Sigmoid colon (tissue), 7 donors: Measurements from ENCODE around the gene GUCA2B. TPM values are rescaled to one million over a fixed set of nuclear protein-coding genes. Genes with fewer than 3 reads are reported as not detected.

Experiments
- DNase-seq: peaks from one replicate; pipeline ENCODE4 v3.0.0-alpha.2; 2019
- H3K27ac ChIP-seq, 4 donors: fragments of 200-600 bp; sonication (generic); one replicate each; pipeline ENCODE4 v1.5.1; 2016 to 2019; ENCODE audit warnings: mild to moderate bottlenecking in 1 of 4
- H3K27me3 ChIP-seq, 3 donors: fragments of 200-600 bp; sonication (generic); one replicate each; pipeline ENCODE4 v1.5.1; 2019; ENCODE audit warnings: mild to moderate bottlenecking in 1 of 3
- H3K36me3 ChIP-seq, 4 donors: fragments of 200-600 bp; sonication (generic); one replicate each; pipeline ENCODE4 v1.5.1; 2016 to 2019
- H3K4me1 ChIP-seq, 4 donors: fragments of 200-600 bp; sonication (generic); one replicate each; pipeline ENCODE4 v1.5.1; 2017 to 2019
- H3K4me3 ChIP-seq, 4 donors: fragments of 200-600 bp; sonication (generic); one replicate each; pipeline ENCODE4 v1.5.1; 2017 to 2019; ENCODE audit warnings: mild to moderate bottlenecking in 2 of 4, moderate library complexity in 1 of 4
- H3K9me3 ChIP-seq, 4 donors: fragments of 200-600 bp in 3 of 4; sonication (generic) in 3 of 4; one replicate each; pipeline versions ENCODE4 v1.5.1 to v1.6.1; 2013 to 2019
- CTCF ChIP-seq, 4 experiments: fragments of 450-650 bp in 3 of 4; fragments of 200-600 bp in 1 of 4; IDR thresholded peaks; one replicate each; pipeline ENCODE4 v1.5.1; 2016 to 2019; ENCODE audit warnings: antibody characterized with exemption in 4 of 4, mild to moderate bottlenecking in 3 of 4, moderate library complexity in 2 of 4
- EP300 ChIP-seq, 4 donors: sonication (generic); formaldehyde crosslinking; IDR thresholded peaks; one replicate each; pipeline ENCODE4 v1.6.1; 2017; ENCODE audit warnings: antibody characterized with exemption in 4 of 4
- POLR2A ChIP-seq, 2 donors: fragments of 450-650 bp; IDR thresholded peaks; one replicate each; pipeline ENCODE4 v1.6.1; 2016; ENCODE audit warnings: antibody characterized with exemption in 2 of 2, mild to moderate bottlenecking in 2 of 2, moderate library complexity in 2 of 2
- POLR2AphosphoS5 ChIP-seq, 4 donors: sonication (generic); formaldehyde crosslinking; IDR thresholded peaks; one replicate each; pipeline ENCODE4 v1.6.1; 2017; ENCODE audit warnings: antibody characterized with exemption in 4 of 4
- WGBS, 2 donors: extraction: QIAGEN DNeasy Blood & Tissue Kit; methylation state at CpG; one replicate each; pipeline ENCODE4 v1.1.7; 2013; 5-methylcytosine and 5-hydroxymethylcytosine counted together
- intact Hi-C: fragments of 100-400 bp; cut with DNase I; formaldehyde crosslinking; loops from one replicate; pipeline ENCODE4 v1.15.1; 2023
- polyA plus RNA-seq, 3 donors: library from polyadenylated mRNA; stranded (reverse); fragments of 200-250 nt; gene quantifications; one replicate each; pipeline ENCODE4 v1.2.3, GENCODE V29; 2013
- total RNA-seq, 4 donors: library from RNA; depleted of rRNA; stranded (reverse); fragments of >200 nt; gene quantifications; one replicate each; pipeline ENCODE4 v1.1.0, GENCODE V29; 2016
- donor health status: healthy with polysubstance abuse.
- donor health status: Bipolar disorder and iron deficiency.
- donor health status: healthy.

GUCA2B gene
- total and polyA plus RNA-seq, 7 donors, result 6.7 to 874 (median 324) TPM; not detected in 3

GRCh38 chr1:42133809-42134526 is 19.2 kb upstream of the GUCA2B start:
- intact Hi-C loops, result no loop called here
- no peak overlapping the region for H3K4me3 ChIP-seq
- H3K27me3 ChIP-seq, result no peaks in the 10 kb centered on the region
- no peaks in the 10 kb centered on the region for H3K4me1 ChIP-seq
- no peak for TF ChIP-seq CTCF (IDR thresholded peaks at IDR 0.05)
- TF ChIP-seq POLR2A (IDR thresholded peaks at IDR 0.05), result no peak
- TF ChIP-seq EP300 (IDR thresholded peaks at IDR 0.05), result no peak
- no peak for TF ChIP-seq POLR2AphosphoS5 (IDR thresholded peaks at IDR 0.05)
- no peaks in the 10 kb centered on the region for H3K36me3 ChIP-seq
- H3K9me3 ChIP-seq, result no peaks in the 10 kb centered on the region
- H3K27ac ChIP-seq, result no peak overlapping the region
- WGBS, 2 donors, result 80 to 82% methylated on average over 10 of the region's 10 CpGs
- no peak for DNase-seq

GRCh38 chr1:42135426-42135825 is 17.8 kb upstream of the GUCA2B start:
- Histone ChIP-seq H3K4me3 (no peak overlapping the region), H3K36me3 (no peaks in the 10 kb centered on the region), H3K27ac (no peak overlapping the region), H3K27me3 (no peaks in the 10 kb centered on the region), H3K4me1 (no peaks in the 10 kb centered on the region), H3K9me3 (no peaks in the 10 kb centered on the region)
- DNase-seq, result no peak
- intact Hi-C loops, result no loop called here
- no peak for TF ChIP-seq POLR2AphosphoS5 (IDR thresholded peaks at IDR 0.05)
- no peak for TF ChIP-seq EP300 (IDR thresholded peaks at IDR 0.05)
- TF ChIP-seq CTCF (IDR thresholded peaks at IDR 0.05), result no peak
- no peak for TF ChIP-seq POLR2A (IDR thresholded peaks at IDR 0.05)
- WGBS, 2 donors, result 86 to 90% methylated on average over 3 of the region's 3 CpGs

- Histone ChIP-seq H3K27me3 (no peaks in the 10 kb centered on the region), H3K4me1 (no peaks in the 10 kb centered on the region), H3K27ac (no peak overlapping the region), H3K4me3 (no peak overlapping the region), H3K36me3 (no peaks in the 10 kb centered on the region), H3K9me3 (no peaks in the 10 kb centered on the region)
- no peak for DNase-seq
- intact Hi-C loops, result no loop called here
- TF ChIP-seq POLR2AphosphoS5 (IDR thresholded peaks at IDR 0.05) (no peak), POLR2A (IDR thresholded peaks at IDR 0.05) (no peak)
Measured at GRCh38 chr1:42136466-42136865, 16.7 kb upstream of the GUCA2B start.

DNA sequence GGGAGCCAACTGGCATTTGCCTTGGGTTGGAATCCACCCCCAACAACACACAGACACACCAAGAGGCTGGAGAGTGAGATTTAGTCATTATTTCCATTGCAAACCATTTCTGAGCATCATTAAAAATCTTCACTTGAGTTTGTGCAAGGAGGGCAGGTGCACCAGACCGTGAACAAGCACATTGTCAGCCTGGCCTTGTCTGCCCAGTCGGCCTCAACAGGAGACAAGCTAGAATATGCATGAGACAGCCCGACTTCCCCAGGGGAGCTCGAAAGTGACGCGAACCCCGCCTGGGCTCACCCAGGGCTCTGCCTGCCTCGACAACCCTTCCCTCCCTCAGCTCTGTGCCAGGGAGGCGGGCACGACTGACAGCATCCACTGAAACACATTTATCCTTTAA is 15.4 kb upstream of the GUCA2B start:
- 75 to 84% methylated on average over 10 of the region's 10 CpGs for WGBS, 2 donors
- intact Hi-C loops, result no loop called here
- H3K4me1 ChIP-seq, result no peaks in the 10 kb centered on the region
- no peaks in the 10 kb centered on the region for H3K9me3 ChIP-seq
- no peak for DNase-seq
- no peaks in the 10 kb centered on the region for H3K36me3 ChIP-seq
- TF ChIP-seq POLR2A (IDR thresholded peaks at IDR 0.05) (no peak), EP300 (IDR thresholded peaks at IDR 0.05) (no peak), POLR2AphosphoS5 (IDR thresholded peaks at IDR 0.05) (no peak), CTCF (IDR thresholded peaks at IDR 0.05) (no peak)
- H3K27me3 ChIP-seq, result peaks cover 0 to 9% (median 5%) of the 10 kb centered on the region in 3 donors
- H3K4me3 ChIP-seq, result no peak overlapping the region
- H3K27ac ChIP-seq, result no peak overlapping the region

DNA sequence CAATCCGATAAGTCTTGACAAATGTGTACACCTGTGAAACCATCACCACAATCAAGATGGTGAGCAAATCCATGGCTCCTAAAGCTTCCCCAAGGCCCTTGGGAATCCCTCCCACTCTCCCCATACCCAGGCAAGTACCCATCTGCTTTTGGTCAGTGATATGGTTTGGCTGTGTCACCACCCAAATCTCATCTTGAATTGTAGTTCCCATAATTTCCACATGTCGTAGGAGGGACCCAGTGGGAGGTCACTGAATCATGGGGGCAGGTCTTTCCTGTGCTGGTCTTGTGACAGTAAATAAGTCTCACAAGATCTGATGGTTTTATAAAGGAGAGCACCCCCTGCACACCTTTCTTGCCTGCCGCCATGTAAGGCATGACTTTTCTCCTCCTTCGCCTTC is 14.6 kb upstream of the GUCA2B start:
- intact Hi-C loops, result no loop called here
- Histone ChIP-seq H3K27ac (no peak overlapping the region), H3K4me1 (no peaks in the 10 kb centered on the region), H3K9me3 (no peaks in the 10 kb centered on the region), H3K36me3 (no peaks in the 10 kb centered on the region), H3K27me3 (peaks cover 0 to 16% (median 5%) of the 10 kb centered on the region in 3 donors), H3K4me3 (no peak overlapping the region)
- no peak for DNase-seq
- no peak for TF ChIP-seq EP300 (IDR thresholded peaks at IDR 0.05)
- no peak for TF ChIP-seq POLR2AphosphoS5 (IDR thresholded peaks at IDR 0.05)
- no peak for TF ChIP-seq CTCF (IDR thresholded peaks at IDR 0.05)
- no peak for TF ChIP-seq POLR2A (IDR thresholded peaks at IDR 0.05)
- 90 to 94% methylated on average over 4 of the region's 4 CpGs for WGBS, 2 donors
